ENCODE results near the gene ATP13A1. TPM values are rescaled to one million over a fixed set of nuclear protein-coding genes. Genes with fewer than 3 reads are reported as not detected.

The ATP13A1 gene
- total RNA-seq, 1 experiment from 2014 or later, result 73.7 TPM

DNA sequence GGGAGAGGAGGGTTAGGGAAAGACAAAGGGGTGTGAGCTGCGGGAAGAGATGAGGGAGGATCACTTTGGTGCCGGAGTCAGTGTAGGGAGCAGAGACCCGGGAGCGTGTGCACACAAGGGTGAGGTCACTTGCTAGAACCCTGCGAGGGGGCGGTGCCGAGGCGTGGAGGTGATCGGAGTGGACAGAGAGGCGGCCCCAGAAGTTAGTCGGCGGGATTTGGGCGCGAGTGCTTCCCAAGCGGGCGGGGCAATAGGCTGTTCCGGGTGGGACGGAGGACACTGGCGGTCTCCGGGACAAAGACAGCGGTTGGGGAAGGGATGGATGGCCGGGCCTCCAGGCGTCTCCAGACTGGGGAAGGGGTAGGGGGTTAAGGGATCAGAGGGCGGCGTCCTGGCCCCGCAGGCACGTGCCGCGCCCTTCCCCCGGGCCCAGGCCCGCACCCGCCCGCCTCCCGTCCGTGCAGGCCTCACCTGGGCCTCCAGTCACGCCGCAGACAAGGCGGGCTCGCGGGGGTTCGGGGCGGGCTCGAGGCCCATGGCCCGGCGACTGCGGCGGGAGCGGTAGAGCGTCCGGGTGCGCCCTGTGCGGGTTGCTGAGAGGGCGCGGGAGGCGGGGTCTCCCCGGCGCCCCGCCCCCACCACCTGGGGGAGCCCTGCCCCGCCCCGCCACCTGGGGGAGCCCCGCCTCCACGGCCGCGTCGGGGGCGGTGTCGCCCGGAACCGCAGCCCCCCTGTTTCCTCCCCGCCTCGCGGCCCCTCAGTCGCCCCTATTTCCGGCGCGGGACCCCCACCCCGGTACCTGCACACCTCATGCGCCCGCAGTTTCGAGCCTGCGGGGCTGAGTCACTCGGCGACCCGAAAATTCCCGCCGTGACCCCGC lies 35.6 kb downstream of the ATP13A1 start, which contains the start of gene LPAR2:
TSS of gene LPAR2 (minus strand) at position 600 of the 880 bp plus-strand sequence. CDS start 945 bp downstream, outside the sequence.
- intact Hi-C loops (cut with micrococcal nuclease), result no loop called here
- Histone ChIP-seq H3K9me3 (ENCODE audit: control insufficient read depth in 1 of 2, insufficient read depth in 1 of 2, low read depth in 1 of 2, low read length in 2 of 2) (no peaks in the 10 kb centered on the region), H4K20me1 (ENCODE audit: insufficient read depth) (no peaks in the 10 kb centered on the region), H3K79me2 (ENCODE audit: insufficient read depth, low read length) (peaks cover 10% of the 10 kb centered on the region; the same call in 1 of the 2 replicates), H3K4me3 (replicated peaks in 1 of 2; ENCODE audit: low read depth in 1 of 2, low read length in 2 of 2) (peak within 1 kb of the TSS; percentile 67 to 76), H2AFZ (ENCODE audit: low read depth, low read length, poor library complexity, severe bottlenecking) (no peak within 1 kb of the TSS), H3K9ac (ENCODE audit: low read length) (peak within 1 kb of the TSS; percentile 92), H3K36me3 (ENCODE audit: control insufficient read depth in 1 of 2, insufficient read depth in 2 of 2, low read length in 2 of 2) (peaks cover 5% of the 10 kb centered on the region in 2 experiments; a peak in 2 of 4 replicates), H3K4me1 (ENCODE audit: control insufficient read depth in 1 of 2, insufficient read depth in 2 of 2, low read length in 2 of 2) (peaks cover 4 to 22% of the 10 kb centered on the region in 2 experiments), H3K4me2 (ENCODE audit: low read length) (peak within 1 kb of the TSS; percentile 97), H3K27me3 (ENCODE audit: insufficient read depth, low read length) (no peaks in the 10 kb centered on the region), H3K27ac (ENCODE audit: low read depth, low read length) (peak within 1 kb of the TSS; percentile 96), H3K9me2 (ENCODE audit: insufficient read depth) (no peaks in the 10 kb centered on the region)
- POLR2A ChIA-PET, result interaction anchor here (0.9 kb wide), 1 partner anchor 26 kb away, joined by 3 read pairs; no protein-coding TSS in a partner anchor
- TF ChIP-seq ZFX (IDR thresholded peaks at IDR 0.05) (peak; percentile 70), POLR2A (IDR thresholded peaks at IDR 0.05; ENCODE audit: borderline replicate concordance, extremely low read depth, insufficient read depth, insufficient read length) (peak; percentile 54), JUND (IDR thresholded peaks at IDR 0.05) (no peak), POLR2AphosphoS5 (IDR thresholded peaks at IDR 0.05; ENCODE audit: low read depth, low read length) (peak; percentile 73), CTCF (IDR thresholded peaks at IDR 0.05 in 2 of 3, conservative IDR thresholded peaks at IDR 0.05 in 1 of 3; ENCODE audit: borderline replicate concordance in 1 of 3, insufficient read depth in 1 of 3, low read depth in 2 of 3, low read length in 2 of 3) (no peak), MAX (IDR thresholded peaks at IDR 0.05) (peak; percentile 66; the same call in 1 of the 2 replicates), REST (IDR thresholded peaks at IDR 0.05; ENCODE audit: low read depth) (no peak), ELF1 (IDR thresholded peaks at IDR 0.05; ENCODE audit: borderline replicate concordance, low read depth) (no peak), RAD21 (IDR thresholded peaks at IDR 0.05; ENCODE audit: low read depth) (no peak)
- CTCF ChIA-PET, result no interaction called here
- no TSS peak for BruUV-seq (replicated peaks)
- ATAC-seq (peak; percentile 83), DNase-seq (ENCODE audit: low read depth, low spot score) (peak; percentile 24)
- RAD21 ChIA-PET (ENCODE audit: low non-redundant PET in 1 of 2, low total read pairs in 2 of 2, uncharacterized antibody in 2 of 2, unreplicated experiment in 2 of 2), result no interaction called here

All from HCT116 (cell line).